Body of pancreas (tissue), 4 donors: Measurements from ENCODE around the gene LINC00632.

Experiments used
- POLR2A ChIP-seq, 3 donors: fragments of 450-650 bp; IDR thresholded peaks; one replicate each; pipeline ENCODE4 v1.6.1; 2016; ENCODE audit warnings: antibody characterized with exemption in 3 of 3, mild to moderate bottlenecking in 2 of 3
- TF ChIP-seq, protein P1 (sequence below), 7 experiments: fragments of 450-650 bp in 4 of 7; fragments of 200-600 bp in 3 of 7; sonication (generic) in 3 of 7; IDR thresholded peaks; one replicate each; pipeline ENCODE4 v1.5.1; 2016 to 2019; ENCODE audit warnings: antibody characterized with exemption in 7 of 7

DNA sequence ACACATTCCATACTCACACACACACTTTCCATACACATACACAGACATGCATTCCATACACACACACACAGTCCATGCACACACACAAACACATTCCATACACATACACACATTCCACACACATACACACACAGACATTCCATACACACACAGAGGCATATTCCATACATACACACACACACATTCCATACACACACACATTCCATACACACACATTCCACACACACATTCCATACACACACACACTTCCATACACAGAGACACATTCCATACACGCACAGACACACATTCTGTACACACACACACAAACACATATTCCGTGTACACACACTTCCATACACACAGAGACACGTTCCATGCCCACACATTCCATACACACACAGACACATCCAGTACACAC lies 14.8 kb downstream of the LINC00632 start:
- TF ChIP-seq, protein P1, sequence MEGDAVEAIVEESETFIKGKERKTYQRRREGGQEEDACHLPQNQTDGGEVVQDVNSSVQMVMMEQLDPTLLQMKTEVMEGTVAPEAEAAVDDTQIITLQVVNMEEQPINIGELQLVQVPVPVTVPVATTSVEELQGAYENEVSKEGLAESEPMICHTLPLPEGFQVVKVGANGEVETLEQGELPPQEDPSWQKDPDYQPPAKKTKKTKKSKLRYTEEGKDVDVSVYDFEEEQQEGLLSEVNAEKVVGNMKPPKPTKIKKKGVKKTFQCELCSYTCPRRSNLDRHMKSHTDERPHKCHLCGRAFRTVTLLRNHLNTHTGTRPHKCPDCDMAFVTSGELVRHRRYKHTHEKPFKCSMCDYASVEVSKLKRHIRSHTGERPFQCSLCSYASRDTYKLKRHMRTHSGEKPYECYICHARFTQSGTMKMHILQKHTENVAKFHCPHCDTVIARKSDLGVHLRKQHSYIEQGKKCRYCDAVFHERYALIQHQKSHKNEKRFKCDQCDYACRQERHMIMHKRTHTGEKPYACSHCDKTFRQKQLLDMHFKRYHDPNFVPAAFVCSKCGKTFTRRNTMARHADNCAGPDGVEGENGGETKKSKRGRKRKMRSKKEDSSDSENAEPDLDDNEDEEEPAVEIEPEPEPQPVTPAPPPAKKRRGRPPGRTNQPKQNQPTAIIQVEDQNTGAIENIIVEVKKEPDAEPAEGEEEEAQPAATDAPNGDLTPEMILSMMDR (IDR thresholded peaks at IDR 0.05) = no peak
- no peak for TF ChIP-seq POLR2A (IDR thresholded peaks at IDR 0.05)
